Activated CD4-positive, alpha-beta T cell treated with anti-CD3 and anti-CD28 coated beads for 24 hours (primary cell): ENCODE data around the gene MAPK11.

Source experiments
- DNase-seq, 2 donors: peaks; one replicate each; pipeline ENCODE4 v3.0.0-alpha.2; 2020; ENCODE audit warnings: low read depth in 2 of 2

MAPK11 gene

GRCh38 chr22:50269970-50270665 is at the start of gene MAPK11:
TSS of gene MAPK11 (minus strand) at chr22:50270380. CDS start at chr22:50270292, 88 bp downstream.
- peak; percentile 52 to 59 for DNase-seq

GRCh38 chr22:50319503-50319951 is 49.3 kb upstream of the MAPK11 start:
- DNase-seq: no peak

- no peak for DNase-seq
Measured at GRCh38 chr22:50318698-50319411, 48.7 kb upstream of the MAPK11 start.

GRCh38 chr22:50318356-50318697 is 48.1 kb upstream of the MAPK11 start:
- no peak for DNase-seq

- DNase-seq: no peak
Measured at GRCh38 chr22:50317674-50318073, 47.5 kb upstream of the MAPK11 start.

GRCh38 chr22:50317178-50317577 is 47.0 kb upstream of the MAPK11 start:
- no peak for DNase-seq

- DNase-seq: no peak
Measured at GRCh38 chr22:50316114-50317065, 46.2 kb upstream of the MAPK11 start.

GRCh38 chr22:50315289-50316113 is 45.3 kb upstream of the MAPK11 start:
- DNase-seq: no peak

- peak; percentile 58 to 66 for DNase-seq
Measured at GRCh38 chr22:50314455-50315288, 44.5 kb upstream of the MAPK11 start.

- DNase-seq: no peak
Measured at GRCh38 chr22:50314081-50314454, 43.9 kb upstream of the MAPK11 start.

- DNase-seq: no peak
Measured at GRCh38 chr22:50313600-50313999, 43.4 kb upstream of the MAPK11 start.

- no peak for DNase-seq
Measured at GRCh38 chr22:50313021-50313420, 42.8 kb upstream of the MAPK11 start.

- DNase-seq: no peak
Measured at GRCh38 chr22:50312371-50312770, 42.2 kb upstream of the MAPK11 start.

GRCh38 chr22:50311606-50312351 is 41.6 kb upstream of the MAPK11 start:
- DNase-seq: no peak

- DNase-seq: no peak
Measured at GRCh38 chr22:50310949-50311444, 40.8 kb upstream of the MAPK11 start.

GRCh38 chr22:50310031-50310722 is 40.0 kb upstream of the MAPK11 start:
- DNase-seq: no peak

- no peak for DNase-seq
Measured at GRCh38 chr22:50309601-50309991, 39.4 kb upstream of the MAPK11 start.

- no peak for DNase-seq
Measured at GRCh38 chr22:50308986-50309600, 38.9 kb upstream of the MAPK11 start.

- DNase-seq: no peak
Measured at GRCh38 chr22:50308597-50308935, 38.4 kb upstream of the MAPK11 start.
